OCI-LY7 (cell line): ENCODE results near the gene LCMT2. TPM values are rescaled to one million over a fixed set of nuclear protein-coding genes. Genes with fewer than 3 reads are reported as not detected.

Experiments used
- Bru-seq: library from RNA; stranded (reverse); fragments of 400-500 nt; gene quantifications from one replicate; lab custom pipeline; 2021; lab: Mats Ljungman, UMichigan
- BruChase-seq, 2 experiments: library from RNA; stranded (reverse); fragments of 400-500 nt; gene quantifications; one replicate each; lab custom pipeline; 2021; lab: Mats Ljungman, UMichigan
- BruUV-seq: library from RNA; stranded (reverse); fragments of 400-500 nt; replicated peaks from 2 replicates; lab custom pipeline; 2021; lab: Mats Ljungman, UMichigan
- CTCF ChIA-PET: fragments of 300-600 bp; sonication (Branson Sonifier 250); formaldehyde crosslinking; loops from one replicate; lab custom pipeline; 2022; ENCODE audit warnings: antibody characterized with exemption; ENCODE audit not compliant: unreplicated experiment; lab: Charles Lee
- POLR2A ChIA-PET: fragments of 300-600 bp; sonication (Branson Sonifier 250); formaldehyde crosslinking; loops from one replicate; lab custom pipeline; 2022; ENCODE audit warnings: antibody characterized with exemption; lab: Charles Lee
- DNase-seq: peaks from one replicate; pipeline ENCODE4 v3.0.0-alpha.2; 2015; ENCODE audit warnings: low spot score
- H2AFZ ChIP-seq: fragments of 200-600 bp; sonication (generic), shearing (Covaris generic); 2 replicates; pipeline ENCODE4 v1.6.1; 2014; ENCODE audit warnings: mild to moderate bottlenecking, antibody characterized with exemption, low read length, moderate library complexity
- H3K27ac ChIP-seq: fragments of 200-600 bp; sonication (generic); 2 replicates; pipeline ENCODE4 v1.5.1; 2014; ENCODE audit warnings: mixed run types, low read depth, mild to moderate bottlenecking, moderate library complexity, low read length, inconsistent platforms; ENCODE audit not compliant: poor library complexity, severe bottlenecking
- H3K36me3 ChIP-seq: fragments of 200-600 bp; sonication (generic); 2 replicates; pipeline ENCODE4 v1.6.1; 2014; ENCODE audit warnings: mild to moderate bottlenecking, antibody characterized with exemption, low read length, moderate library complexity, mixed read lengths; ENCODE audit not compliant: insufficient read depth
- H3K4me1 ChIP-seq: fragments of 200-600 bp; sonication (generic); 2 replicates; pipeline ENCODE4 v1.5.1; 2014; ENCODE audit warnings: mild to moderate bottlenecking, low read length; ENCODE audit not compliant: insufficient read depth, poor library complexity, severe bottlenecking
- H3K4me2 ChIP-seq: fragments of 200-600 bp; sonication (generic); 2 replicates; pipeline ENCODE4 v1.6.1; 2014; ENCODE audit warnings: mild to moderate bottlenecking, low read length
- H3K4me3 ChIP-seq: fragments of 200-600 bp; sonication (generic); 2 replicates; pipeline ENCODE4 v1.5.1; 2014; ENCODE audit warnings: mild to moderate bottlenecking, low read depth, low read length; ENCODE audit not compliant: poor library complexity, severe bottlenecking
- H3K79me2 ChIP-seq: fragments of 200-600 bp; sonication (generic); 2 replicates; pipeline ENCODE4 v1.6.1; 2016; ENCODE audit warnings: low read depth, mild to moderate bottlenecking, low read length, moderate library complexity, mixed read lengths; ENCODE audit not compliant: insufficient read depth
- H3K9me2 ChIP-seq: fragments of 200-600 bp; sonication (generic); 2 replicates; pipeline ENCODE4 v1.6.1; 2016; ENCODE audit warnings: mild to moderate bottlenecking, low read length, mixed read lengths; ENCODE audit not compliant: insufficient read depth
- H3K9me3 ChIP-seq: fragments of 200-600 bp; sonication (generic); 2 replicates; pipeline ENCODE4 v1.6.1; 2014; ENCODE audit warnings: mild to moderate bottlenecking, mixed run types, low read length, mixed read lengths
- H4K20me1 ChIP-seq: fragments of 200-600 bp; sonication (generic); 2 replicates; pipeline ENCODE4 v1.6.1; 2014; ENCODE audit warnings: mild to moderate bottlenecking, antibody characterized with exemption, low read length, moderate library complexity, mixed read lengths; ENCODE audit not compliant: insufficient read depth
- CTCF ChIP-seq: fragments of 200-600 bp; sonication (generic); conservative IDR thresholded peaks from 2 replicates; pipeline ENCODE4 v1.5.1; 2014; ENCODE audit warnings: mild to moderate bottlenecking, antibody characterized with exemption, low read length, moderate library complexity, mixed read lengths
- EZH2phosphoT487 ChIP-seq: fragments of 200-600 bp; sonication (generic); IDR thresholded peaks from 2 replicates; pipeline ENCODE4 v1.6.1; 2018; ENCODE audit warnings: low read depth, borderline replicate concordance, mild to moderate bottlenecking, mixed run types, antibody characterized with exemption, low read length, moderate library complexity, mixed read lengths
- intact Hi-C: fragments of 100-400 bp; cut with micrococcal nuclease; formaldehyde crosslinking; loops from one replicate; pipeline ENCODE4 v1.10.0; 2022; ENCODE audit not compliant: unreplicated experiment
- long read RNA-seq: library from polyadenylated mRNA; stranded (forward); transcript quantifications from one replicate; pipeline ENCODE4 v2.0.0, GENCODE V29; 2022
- total RNA-seq, 2 experiments: library from RNA; depleted of rRNA in 1 of 2; stranded (reverse); fragments of >200 nt in 1 of 2; shearing (Covaris generic) in 1 of 2; gene quantifications; 2 replicates each; pipeline ENCODE4 v1.2.3, GENCODE V29; 2014 to 2022

The LCMT2 gene, protein sequence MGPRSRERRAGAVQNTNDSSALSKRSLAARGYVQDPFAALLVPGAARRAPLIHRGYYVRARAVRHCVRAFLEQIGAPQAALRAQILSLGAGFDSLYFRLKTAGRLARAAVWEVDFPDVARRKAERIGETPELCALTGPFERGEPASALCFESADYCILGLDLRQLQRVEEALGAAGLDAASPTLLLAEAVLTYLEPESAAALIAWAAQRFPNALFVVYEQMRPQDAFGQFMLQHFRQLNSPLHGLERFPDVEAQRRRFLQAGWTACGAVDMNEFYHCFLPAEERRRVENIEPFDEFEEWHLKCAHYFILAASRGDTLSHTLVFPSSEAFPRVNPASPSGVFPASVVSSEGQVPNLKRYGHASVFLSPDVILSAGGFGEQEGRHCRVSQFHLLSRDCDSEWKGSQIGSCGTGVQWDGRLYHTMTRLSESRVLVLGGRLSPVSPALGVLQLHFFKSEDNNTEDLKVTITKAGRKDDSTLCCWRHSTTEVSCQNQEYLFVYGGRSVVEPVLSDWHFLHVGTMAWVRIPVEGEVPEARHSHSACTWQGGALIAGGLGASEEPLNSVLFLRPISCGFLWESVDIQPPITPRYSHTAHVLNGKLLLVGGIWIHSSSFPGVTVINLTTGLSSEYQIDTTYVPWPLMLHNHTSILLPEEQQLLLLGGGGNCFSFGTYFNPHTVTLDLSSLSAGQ
- total RNA-seq (2014; rRNA removed; shearing (Covaris generic)): 13.2 and 22.1 TPM in 2 replicates
- total RNA-seq (2022): 10.5 TPM in 2 replicates
- percentile 66 among the genes with signal in this experiment for Bru-seq, nascent RNA
- BruChase-seq, experiment 1, labeled RNA remaining after a 6-hour chase: percentile 43 among the genes with signal in this experiment
- percentile 64 among the genes with signal in this experiment for BruChase-seq, experiment 2, labeled RNA remaining after a 2-hour chase
- long read RNA-seq, full-length matches to known transcripts: 10 of 10 reads
- long read RNA-seq, partial matches to known transcripts: 0 of 10 reads
- long read RNA-seq, other reads (novel, unspliced or antisense): 0 of 10 reads

- BruUV-seq: no TSS peak
- POLR2A ChIA-PET: interaction anchor here (0.6 kb wide), 1 partner anchor 141 kb away, joined by 3 read pairs; no protein-coding TSS in a partner anchor
Measured at GRCh38 chr15:43329960-43330779, at the start of gene LCMT2. Gene LCMT2, minus strand, starts transcription at chr15:43330573. Its CDS starts 84 bp downstream, at chr15:43330489.

DNA sequence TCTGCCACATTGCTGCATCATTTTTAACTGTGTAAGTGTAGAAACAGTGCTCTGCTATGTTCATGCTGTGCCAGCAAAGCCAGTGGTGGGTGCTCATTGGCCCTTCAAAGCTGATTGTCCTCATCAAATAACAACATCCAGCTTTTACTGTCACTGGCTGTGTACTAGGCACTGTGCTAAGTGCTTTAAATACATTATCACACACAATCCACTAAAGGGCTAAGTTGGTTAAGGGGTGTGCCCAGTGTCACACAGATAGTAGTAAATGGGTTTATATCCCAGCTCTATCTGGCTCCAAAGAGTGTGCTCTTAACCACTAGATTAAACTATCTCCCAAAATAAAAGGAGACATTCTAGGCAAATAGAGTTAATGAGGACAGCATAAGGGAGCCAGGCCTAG is 48.2 kb upstream of the LCMT2 start:
- BruUV-seq: no TSS peak
- Histone ChIP-seq H3K79me2 (peaks cover 15% of the 10 kb centered on the region; the same call in 1 of the 2 replicates), H3K4me1 (peaks cover 7% of the 10 kb centered on the region), H2AFZ (no peak overlapping the region), H3K27ac (no peak overlapping the region), H3K4me3 (no peak overlapping the region), H3K36me3 (peaks cover 84% of the 10 kb centered on the region), H3K9me3 (no peaks in the 10 kb centered on the region), H4K20me1 (no peaks in the 10 kb centered on the region; the same call in 1 of the 2 replicates), H3K9me2 (no peaks in the 10 kb centered on the region), H3K4me2 (no peak overlapping the region)
- DNase-seq: no peak
- intact Hi-C loops: no loop called here
- ChIA-PET CTCF (no interaction called here), POLR2A (no interaction called here)
- TF ChIP-seq CTCF (no peak), EZH2phosphoT487 (no peak)

More at GRCh38 chr15:43329960-43330779, at the start of gene LCMT2:
- no peaks in the 10 kb centered on the region for H3K9me3 ChIP-seq
- peaks cover 24% of the 10 kb centered on the region for H3K36me3 ChIP-seq
- intact Hi-C loops: no loop called here
- peaks cover 16% of the 10 kb centered on the region for H3K79me2 ChIP-seq
- peak within 1 kb of the TSS; percentile 96 for H2AFZ ChIP-seq
- 0 out of 2 replicates have a peak, but pooled peaks cover 7% of the 10 kb centered on the region for H4K20me1 ChIP-seq
- H3K4me2 ChIP-seq: peak within 1 kb of the TSS; percentile 79
- H3K9me2 ChIP-seq: no peaks in the 10 kb centered on the region
- TF ChIP-seq CTCF (no peak), EZH2phosphoT487 (no peak)
- peak; percentile 95 for DNase-seq
- peak within 1 kb of the TSS; percentile 79 for H3K27ac ChIP-seq
- CTCF ChIA-PET: no interaction called here
- peaks cover 37% of the 10 kb centered on the region for H3K4me1 ChIP-seq
- peak within 1 kb of the TSS; percentile 72 for H3K4me3 ChIP-seq
